ENCODE measurements around the gene ANHX.

ANHX gene

DNA sequence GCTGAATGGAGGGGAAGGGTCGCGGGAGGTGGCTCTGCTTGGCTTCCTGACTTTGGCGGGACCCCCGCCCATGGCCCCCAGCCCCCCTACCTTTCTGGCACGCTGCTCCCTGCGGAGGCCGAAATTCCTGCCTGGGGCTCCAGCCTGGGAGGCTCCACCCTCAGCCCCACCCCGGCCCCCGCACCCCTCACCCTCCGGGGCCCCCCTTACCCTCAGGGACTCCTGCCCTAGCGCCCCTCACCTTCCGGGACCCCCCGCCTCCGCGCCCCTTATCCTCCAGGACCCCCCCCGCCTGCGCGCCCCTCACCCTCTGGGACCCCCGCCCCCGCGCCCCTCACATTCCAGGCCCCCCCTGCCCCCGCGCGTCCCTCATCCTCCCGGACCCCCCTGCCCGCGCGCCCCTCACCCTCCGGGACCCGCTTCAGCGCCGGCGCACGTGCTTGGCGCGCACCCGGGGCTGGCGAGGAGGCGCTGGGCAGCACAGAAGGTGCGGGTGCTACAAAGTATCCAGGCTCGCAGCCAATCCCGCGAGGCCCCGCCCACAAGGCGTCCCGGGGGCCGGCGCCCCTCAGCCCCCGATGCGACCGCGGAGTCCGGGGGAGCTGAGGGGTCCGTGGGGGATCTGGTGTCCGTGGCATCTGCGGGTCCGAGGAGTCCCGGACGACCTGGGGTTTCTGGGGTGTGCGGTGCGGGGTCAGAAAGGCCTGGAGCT lies at the start of gene ANHX:
ANHX (minus strand) TSS at position 477 of the 712 bp plus-strand sequence. CDS start 1,521 bp downstream, outside the sequence.
- TF ChIP-seq, protein P1, sequence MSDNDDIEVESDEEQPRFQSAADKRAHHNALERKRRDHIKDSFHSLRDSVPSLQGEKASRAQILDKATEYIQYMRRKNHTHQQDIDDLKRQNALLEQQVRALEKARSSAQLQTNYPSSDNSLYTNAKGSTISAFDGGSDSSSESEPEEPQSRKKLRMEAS (IDR thresholded peaks at IDR 0.05), result no peak
- no peak for TF ChIP-seq EGR1 (IDR thresholded peaks at IDR 0.05)

DNA sequence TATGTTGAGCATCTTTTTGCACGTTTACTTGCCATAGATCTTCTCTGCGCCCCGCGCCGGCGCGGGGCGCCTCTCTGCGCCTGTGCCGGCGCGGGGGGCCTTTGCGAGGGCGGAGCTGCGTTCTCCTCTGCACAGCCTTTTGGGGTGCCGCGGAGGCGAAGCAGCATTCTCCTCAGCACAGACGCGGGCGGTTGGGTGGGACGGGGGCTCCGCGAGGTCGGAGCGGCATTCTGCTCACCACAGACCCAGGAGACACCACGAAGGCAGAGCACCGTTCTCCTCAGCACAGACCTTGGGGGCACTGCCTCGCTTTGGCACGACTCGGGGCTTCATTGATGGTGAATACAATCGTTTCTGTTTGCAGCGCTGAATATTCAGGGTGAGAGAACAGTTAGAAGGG lies 28.5 kb upstream of the ANHX start:
- no peak for TF ChIP-seq TAF1 (IDR thresholded peaks at IDR 0.05; ENCODE audit: low read depth)
- TF ChIP-seq, protein P2, sequence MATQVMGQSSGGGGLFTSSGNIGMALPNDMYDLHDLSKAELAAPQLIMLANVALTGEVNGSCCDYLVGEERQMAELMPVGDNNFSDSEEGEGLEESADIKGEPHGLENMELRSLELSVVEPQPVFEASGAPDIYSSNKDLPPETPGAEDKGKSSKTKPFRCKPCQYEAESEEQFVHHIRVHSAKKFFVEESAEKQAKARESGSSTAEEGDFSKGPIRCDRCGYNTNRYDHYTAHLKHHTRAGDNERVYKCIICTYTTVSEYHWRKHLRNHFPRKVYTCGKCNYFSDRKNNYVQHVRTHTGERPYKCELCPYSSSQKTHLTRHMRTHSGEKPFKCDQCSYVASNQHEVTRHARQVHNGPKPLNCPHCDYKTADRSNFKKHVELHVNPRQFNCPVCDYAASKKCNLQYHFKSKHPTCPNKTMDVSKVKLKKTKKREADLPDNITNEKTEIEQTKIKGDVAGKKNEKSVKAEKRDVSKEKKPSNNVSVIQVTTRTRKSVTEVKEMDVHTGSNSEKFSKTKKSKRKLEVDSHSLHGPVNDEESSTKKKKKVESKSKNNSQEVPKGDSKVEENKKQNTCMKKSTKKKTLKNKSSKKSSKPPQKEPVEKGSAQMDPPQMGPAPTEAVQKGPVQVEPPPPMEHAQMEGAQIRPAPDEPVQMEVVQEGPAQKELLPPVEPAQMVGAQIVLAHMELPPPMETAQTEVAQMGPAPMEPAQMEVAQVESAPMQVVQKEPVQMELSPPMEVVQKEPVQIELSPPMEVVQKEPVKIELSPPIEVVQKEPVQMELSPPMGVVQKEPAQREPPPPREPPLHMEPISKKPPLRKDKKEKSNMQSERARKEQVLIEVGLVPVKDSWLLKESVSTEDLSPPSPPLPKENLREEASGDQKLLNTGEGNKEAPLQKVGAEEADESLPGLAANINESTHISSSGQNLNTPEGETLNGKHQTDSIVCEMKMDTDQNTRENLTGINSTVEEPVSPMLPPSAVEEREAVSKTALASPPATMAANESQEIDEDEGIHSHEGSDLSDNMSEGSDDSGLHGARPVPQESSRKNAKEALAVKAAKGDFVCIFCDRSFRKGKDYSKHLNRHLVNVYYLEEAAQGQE (IDR thresholded peaks at IDR 0.05; ENCODE audit: low read depth), result no peak
- no peak for TF ChIP-seq EGR1 (IDR thresholded peaks at IDR 0.05)
- TF ChIP-seq EP300 (IDR thresholded peaks at IDR 0.05; ENCODE audit: borderline replicate concordance), result no peak
- TF ChIP-seq, protein P1 (IDR thresholded peaks at IDR 0.05), result no peak
- TF ChIP-seq FOXM1 (IDR thresholded peaks at IDR 0.05; ENCODE audit: borderline replicate concordance, low read depth), result no peak
- TF ChIP-seq TEAD4 (IDR thresholded peaks at IDR 0.05), result no peak
- TF ChIP-seq TCF12 (IDR thresholded peaks at IDR 0.05; ENCODE audit: low read depth), result no peak
- TF ChIP-seq ZBTB7A (IDR thresholded peaks at IDR 0.05; ENCODE audit: low read depth), result no peak
- no peak for TF ChIP-seq YY1 (IDR thresholded peaks at IDR 0.05; ENCODE audit: low read depth)
- TF ChIP-seq CREB1 (IDR thresholded peaks at IDR 0.05; ENCODE audit: low read depth), result no peak
- no peak for TF ChIP-seq CEBPB (IDR thresholded peaks at IDR 0.05)
- TF ChIP-seq, protein P3, sequence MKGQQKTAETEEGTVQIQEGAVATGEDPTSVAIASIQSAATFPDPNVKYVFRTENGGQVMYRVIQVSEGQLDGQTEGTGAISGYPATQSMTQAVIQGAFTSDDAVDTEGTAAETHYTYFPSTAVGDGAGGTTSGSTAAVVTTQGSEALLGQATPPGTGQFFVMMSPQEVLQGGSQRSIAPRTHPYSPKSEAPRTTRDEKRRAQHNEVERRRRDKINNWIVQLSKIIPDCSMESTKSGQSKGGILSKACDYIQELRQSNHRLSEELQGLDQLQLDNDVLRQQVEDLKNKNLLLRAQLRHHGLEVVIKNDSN (IDR thresholded peaks at IDR 0.05), result no peak
- no peak for TF ChIP-seq NFIC (IDR thresholded peaks at IDR 0.05)

DNA sequence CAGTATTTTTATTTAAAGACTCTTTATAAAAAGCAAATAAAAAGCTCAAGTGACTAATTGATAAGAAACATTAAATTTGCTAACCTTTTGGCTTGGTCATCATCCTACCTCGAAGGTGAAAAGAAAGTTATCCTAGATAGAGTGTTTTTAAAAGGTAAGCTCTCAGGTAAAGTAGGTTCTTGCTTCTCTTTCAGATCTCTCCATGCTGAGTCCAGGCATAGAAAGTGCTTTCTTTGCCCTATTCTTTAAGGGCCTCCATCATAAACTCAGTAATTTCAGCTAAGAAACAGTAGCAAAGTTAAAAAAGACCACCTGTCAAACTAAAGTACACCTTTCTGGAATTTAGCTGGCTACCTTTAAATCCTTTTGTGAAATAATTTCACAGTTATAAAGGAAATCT lies 20.6 kb upstream of the ANHX start:
- TF ChIP-seq TEAD4 (IDR thresholded peaks at IDR 0.05) (no peak), FOXM1 (IDR thresholded peaks at IDR 0.05; ENCODE audit: borderline replicate concordance, low read depth) (no peak), NFIC (IDR thresholded peaks at IDR 0.05) (no peak), EGR1 (IDR thresholded peaks at IDR 0.05) (no peak), EP300 (IDR thresholded peaks at IDR 0.05; ENCODE audit: borderline replicate concordance) (no peak)
- TF ChIP-seq, protein P2 (IDR thresholded peaks at IDR 0.05; ENCODE audit: low read depth), result no peak

DNA sequence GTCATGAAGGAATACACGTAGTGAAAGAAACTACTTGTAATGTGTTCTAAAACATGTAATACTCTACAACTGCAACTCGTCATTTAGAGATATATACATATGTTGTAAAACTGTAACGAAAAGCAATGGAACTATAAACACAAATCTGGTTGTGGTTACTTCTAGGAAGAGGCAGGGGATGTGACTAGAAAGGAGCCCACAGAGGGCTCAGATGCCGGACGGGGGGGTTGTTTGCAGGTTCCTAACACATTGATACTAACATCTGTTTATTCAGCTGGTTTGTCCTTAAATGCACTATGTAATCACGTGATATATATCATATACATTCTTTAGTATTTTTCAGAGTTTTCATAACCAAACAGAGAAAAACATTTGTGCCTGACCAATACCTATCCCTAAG lies 16.1 kb upstream of the ANHX start:
- no peak for TF ChIP-seq EGR1 (IDR thresholded peaks at IDR 0.05)
- TF ChIP-seq EP300 (IDR thresholded peaks at IDR 0.05; ENCODE audit: borderline replicate concordance), result no peak
- TF ChIP-seq FOXM1 (IDR thresholded peaks at IDR 0.05; ENCODE audit: borderline replicate concordance, low read depth), result no peak
- no peak for TF ChIP-seq CREB1 (IDR thresholded peaks at IDR 0.05; ENCODE audit: low read depth)
- no peak for TF ChIP-seq TAF1 (IDR thresholded peaks at IDR 0.05; ENCODE audit: low read depth)
- no peak for TF ChIP-seq YY1 (IDR thresholded peaks at IDR 0.05; ENCODE audit: low read depth)
- TF ChIP-seq, protein P2 (IDR thresholded peaks at IDR 0.05; ENCODE audit: low read depth), result no peak

DNA sequence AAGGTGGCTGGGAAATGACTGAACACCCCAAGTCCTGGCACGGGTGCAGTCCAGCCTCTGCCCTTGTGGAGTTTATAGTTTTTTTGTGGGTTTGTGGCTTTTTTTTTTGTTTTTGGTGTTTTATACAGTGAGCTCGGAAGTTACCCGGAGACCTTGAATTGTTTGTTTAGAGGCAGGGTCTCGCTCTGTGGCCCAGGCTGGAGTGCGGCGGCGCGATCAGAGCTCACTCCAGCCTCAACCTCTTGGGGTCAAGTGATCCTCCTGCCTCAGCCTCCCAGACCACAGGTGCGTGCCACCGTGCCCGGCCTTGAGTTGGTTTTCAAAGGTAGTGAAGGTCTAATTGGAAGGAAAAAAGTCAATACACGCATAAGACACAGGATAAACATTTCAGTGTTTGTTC lies 879 bp upstream of the ANHX start:
- no peak for TF ChIP-seq EP300 (IDR thresholded peaks at IDR 0.05; ENCODE audit: borderline replicate concordance)
- TF ChIP-seq TAF1 (IDR thresholded peaks at IDR 0.05; ENCODE audit: low read depth), result no peak
- TF ChIP-seq RAD21 (IDR thresholded peaks at IDR 0.05; ENCODE audit: low read depth), result no peak
- no peak for TF ChIP-seq NFIC (IDR thresholded peaks at IDR 0.05)
- TF ChIP-seq ZBTB7A (IDR thresholded peaks at IDR 0.05; ENCODE audit: low read depth), result no peak
- TF ChIP-seq FOXM1 (IDR thresholded peaks at IDR 0.05; ENCODE audit: borderline replicate concordance, low read depth), result no peak
- no peak for TF ChIP-seq TEAD4 (IDR thresholded peaks at IDR 0.05)
- TF ChIP-seq, protein P1 (IDR thresholded peaks at IDR 0.05), result no peak
- TF ChIP-seq CREB1 (IDR thresholded peaks at IDR 0.05; ENCODE audit: low read depth), result no peak

Data from Ishikawa (cell line).